Astrocyte (in vitro differentiated cells and primary cell): ENCODE measurements around the gene PDE6B.

Source experiments
- EZH2 ChIP-seq: IDR thresholded peaks from 2 replicates; pipeline ENCODE4 v1.6.1; 2012; ENCODE audit warnings: mild to moderate bottlenecking, low read length, inconsistent platforms; ENCODE audit not compliant: insufficient read depth
- TF ChIP-seq, protein P1 (sequence below): IDR thresholded peaks from 2 replicates; pipeline ENCODE4 v1.5.1; 2011; ENCODE audit warnings: low read depth, mild to moderate bottlenecking, inconsistent platforms, low read length, moderate library complexity; ENCODE audit not compliant: insufficient read depth

- TF ChIP-seq, protein P1, sequence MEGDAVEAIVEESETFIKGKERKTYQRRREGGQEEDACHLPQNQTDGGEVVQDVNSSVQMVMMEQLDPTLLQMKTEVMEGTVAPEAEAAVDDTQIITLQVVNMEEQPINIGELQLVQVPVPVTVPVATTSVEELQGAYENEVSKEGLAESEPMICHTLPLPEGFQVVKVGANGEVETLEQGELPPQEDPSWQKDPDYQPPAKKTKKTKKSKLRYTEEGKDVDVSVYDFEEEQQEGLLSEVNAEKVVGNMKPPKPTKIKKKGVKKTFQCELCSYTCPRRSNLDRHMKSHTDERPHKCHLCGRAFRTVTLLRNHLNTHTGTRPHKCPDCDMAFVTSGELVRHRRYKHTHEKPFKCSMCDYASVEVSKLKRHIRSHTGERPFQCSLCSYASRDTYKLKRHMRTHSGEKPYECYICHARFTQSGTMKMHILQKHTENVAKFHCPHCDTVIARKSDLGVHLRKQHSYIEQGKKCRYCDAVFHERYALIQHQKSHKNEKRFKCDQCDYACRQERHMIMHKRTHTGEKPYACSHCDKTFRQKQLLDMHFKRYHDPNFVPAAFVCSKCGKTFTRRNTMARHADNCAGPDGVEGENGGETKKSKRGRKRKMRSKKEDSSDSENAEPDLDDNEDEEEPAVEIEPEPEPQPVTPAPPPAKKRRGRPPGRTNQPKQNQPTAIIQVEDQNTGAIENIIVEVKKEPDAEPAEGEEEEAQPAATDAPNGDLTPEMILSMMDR = no peak
- no peak for TF ChIP-seq EZH2
Observed at GRCh38 chr4:712916-713632, 87.7 kb downstream of the PDE6B start.
